RWPE1 (cell line): ENCODE data around the gene LAMA2.

Source experiments
- CTCF ChIA-PET: fragments of 350-600 bp; sonication (Branson Sonifier 250); formaldehyde crosslinking; extraction: SDS; loops from one replicate; lab custom pipeline; 2021; lab: Yijun Ruan, JAX
- POLR2A ChIA-PET: fragments of 400-600 bp; formaldehyde crosslinking; extraction: SDS; loops from one replicate; lab custom pipeline; 2020; ENCODE audit warnings: antibody characterized with exemption; ENCODE audit not compliant: low non-redundant PET; lab: Yijun Ruan, JAX
- DNase-seq: peaks from one replicate; pipeline ENCODE4 v3.0.0; 2012; ENCODE audit warnings: low spot score
- H3K27ac ChIP-seq: fragments of 450-650 bp; 2 replicates; pipeline ENCODE4 v1.5.1; 2017
- CTCF ChIP-seq: fragments of 450-650 bp; conservative IDR thresholded peaks from 2 replicates; pipeline ENCODE4 v1.5.1; 2017; ENCODE audit warnings: low read depth, mild to moderate bottlenecking

LAMA2 gene

DNA sequence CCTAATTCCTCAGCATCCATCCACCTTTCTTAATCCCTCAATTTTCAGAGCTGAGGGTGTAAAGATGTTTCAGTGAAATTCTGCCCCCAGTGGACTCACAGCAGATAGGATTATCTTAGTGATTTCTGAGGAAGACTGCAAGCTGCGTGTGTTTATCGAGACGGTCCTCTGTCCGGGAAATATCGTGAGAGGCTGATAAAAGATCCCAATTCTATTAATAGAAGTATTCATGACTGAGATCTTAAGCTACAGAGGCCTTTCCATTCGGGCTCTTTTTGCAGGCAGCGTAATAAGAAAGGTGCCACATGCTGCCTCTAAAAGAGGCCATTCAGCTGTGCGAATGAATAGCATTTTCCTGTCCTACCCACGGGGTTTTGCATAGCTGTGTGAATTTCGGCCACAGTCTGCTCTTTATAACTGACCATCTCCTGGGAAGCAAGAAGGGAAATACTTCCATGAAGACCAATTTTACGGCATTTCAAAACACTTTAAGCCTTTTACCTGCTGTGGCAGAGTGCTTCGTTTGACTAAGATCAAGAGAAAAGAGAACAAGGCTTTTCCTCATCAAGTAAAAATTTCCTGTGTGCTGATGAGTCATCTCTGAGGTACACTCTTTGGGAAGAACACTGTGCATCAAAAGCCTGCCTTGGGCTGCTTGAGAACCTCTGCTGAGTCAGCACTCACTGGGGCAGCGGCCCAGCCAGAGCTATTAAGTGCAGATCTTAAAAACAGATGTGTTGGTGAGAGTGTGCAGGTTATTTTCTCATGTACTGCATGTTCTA lies 618.2 kb downstream of the LAMA2 start:
- peak; percentile 24; the same call in 1 of the 2 replicates for TF ChIP-seq CTCF

GRCh38 chr6:129501740-129502660 lies 619.1 kb downstream of the LAMA2 start:
- DNase-seq, result peak; percentile 33
- ChIA-PET POLR2A (no interaction called here), CTCF (interaction anchor here (0.5 to 2.0 kb wide), 7 partner anchors 16 to 273 kb away, joined by 3 to 6 read pairs (median 3); no protein-coding TSS in a partner anchor)
- TF ChIP-seq CTCF, result no peak
- H3K27ac ChIP-seq, result peak overlapping the region; percentile 70

More for the DNA sequence above, 618.2 kb downstream of the LAMA2 start:
- ChIA-PET POLR2A (no interaction called here), CTCF (interaction anchor here (0.5 to 2.0 kb wide), 9 partner anchors 16 to 1152 kb away, joined by 3 to 6 read pairs (median 3); no protein-coding TSS in a partner anchor)
- peak overlapping the region; percentile 70; the same call in 1 of the 2 replicates for H3K27ac ChIP-seq
- DNase-seq, result peak; percentile 88

GRCh38 chr6:129504456-129504855 lies 621.5 kb downstream of the LAMA2 start:
- CTCF ChIA-PET, result no interaction called here
- no peak for DNase-seq
- TF ChIP-seq CTCF, result no peak
- POLR2A ChIA-PET, result no interaction called here
- no peak overlapping the region for H3K27ac ChIP-seq

DNA sequence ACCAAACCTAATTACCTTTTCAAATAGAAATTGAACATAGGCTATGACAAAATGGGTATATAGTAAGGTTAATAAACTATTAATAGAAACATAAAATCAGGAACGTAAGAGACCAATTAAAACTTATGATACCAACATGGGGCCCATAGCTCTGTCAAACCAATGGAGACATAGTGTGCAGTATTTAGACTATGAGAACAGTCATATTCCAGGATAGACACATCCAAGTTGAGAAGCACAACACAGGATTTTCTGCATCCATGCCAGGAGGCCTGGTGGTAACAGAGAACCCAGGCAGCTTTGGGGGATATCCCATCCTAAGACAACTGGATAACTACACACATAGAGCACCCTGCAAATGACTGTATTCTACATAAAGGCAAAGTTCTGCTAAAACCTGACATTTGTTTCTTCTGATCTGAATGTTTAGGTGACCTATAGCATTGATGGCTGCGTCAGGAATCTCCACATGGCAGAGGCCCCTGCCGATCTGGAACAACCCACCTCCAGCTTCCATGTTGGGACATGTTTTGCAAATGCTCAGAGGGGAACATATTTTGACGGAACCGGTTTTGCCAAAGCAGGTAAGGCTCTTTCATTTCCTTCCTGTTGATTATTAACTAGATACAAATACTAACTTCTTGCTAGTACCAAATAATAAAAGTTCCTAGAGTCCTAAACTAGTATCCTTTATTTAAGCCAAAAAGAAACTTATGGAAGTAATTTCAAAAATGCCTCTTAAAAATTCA lies 624.3 kb downstream of the LAMA2 start:
- ChIA-PET POLR2A (no interaction called here), CTCF (interaction anchor here (0.7 kb wide), 1 partner anchor 259 kb away, joined by 3 read pairs; no protein-coding TSS in a partner anchor)
- no peak for TF ChIP-seq CTCF
- DNase-seq, result peak; percentile 38
- H3K27ac ChIP-seq, result no peak overlapping the region

DNA sequence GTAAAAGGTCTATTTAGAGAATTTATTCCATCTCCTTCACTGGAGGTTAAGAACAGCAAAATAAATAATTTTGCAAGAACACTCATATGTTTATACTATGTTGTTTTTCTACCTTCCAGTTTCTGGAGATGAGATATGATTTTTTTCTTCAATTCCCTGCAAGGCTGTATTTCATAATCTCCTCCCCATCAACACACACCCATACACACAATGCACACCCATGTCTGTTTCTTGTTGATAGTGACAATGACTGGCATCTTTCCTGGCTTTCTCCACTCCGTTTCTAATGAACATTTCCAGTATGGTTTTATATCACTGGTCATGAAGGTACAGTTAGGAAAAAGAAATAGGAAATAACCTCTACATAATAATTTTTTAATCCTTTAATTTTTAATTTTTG lies 624.9 kb downstream of the LAMA2 start:
- TF ChIP-seq CTCF, result no peak
- no peak for DNase-seq
- CTCF ChIA-PET, result no interaction called here
- POLR2A ChIA-PET, result no interaction called here
- H3K27ac ChIP-seq, result no peak overlapping the region
